RCC 7860 (cell line): Measurements from ENCODE around the gene RPS10.
"Not testable (repeated sequence)": the region's sequence is repeated elsewhere in the genome, so short reads cannot be mapped to it uniquely, and the experiment has no call there.

Experiments used
- DNase-seq: peaks from one replicate; pipeline ENCODE4 v3.0.0-alpha.2; 2015; ENCODE audit warnings: low spot score
- FAIRE-seq: peaks from 2 replicates; lab custom pipeline; 2012; peaks lifted over from hg19 to GRCh38; lab: Jason Lieb, UNC

The RPS10 gene

GRCh38 chr6:34393191-34393965, 32.5 kb downstream of the RPS10 start:
- FAIRE-seq (no peak), DNase-seq (no peak)

DNA sequence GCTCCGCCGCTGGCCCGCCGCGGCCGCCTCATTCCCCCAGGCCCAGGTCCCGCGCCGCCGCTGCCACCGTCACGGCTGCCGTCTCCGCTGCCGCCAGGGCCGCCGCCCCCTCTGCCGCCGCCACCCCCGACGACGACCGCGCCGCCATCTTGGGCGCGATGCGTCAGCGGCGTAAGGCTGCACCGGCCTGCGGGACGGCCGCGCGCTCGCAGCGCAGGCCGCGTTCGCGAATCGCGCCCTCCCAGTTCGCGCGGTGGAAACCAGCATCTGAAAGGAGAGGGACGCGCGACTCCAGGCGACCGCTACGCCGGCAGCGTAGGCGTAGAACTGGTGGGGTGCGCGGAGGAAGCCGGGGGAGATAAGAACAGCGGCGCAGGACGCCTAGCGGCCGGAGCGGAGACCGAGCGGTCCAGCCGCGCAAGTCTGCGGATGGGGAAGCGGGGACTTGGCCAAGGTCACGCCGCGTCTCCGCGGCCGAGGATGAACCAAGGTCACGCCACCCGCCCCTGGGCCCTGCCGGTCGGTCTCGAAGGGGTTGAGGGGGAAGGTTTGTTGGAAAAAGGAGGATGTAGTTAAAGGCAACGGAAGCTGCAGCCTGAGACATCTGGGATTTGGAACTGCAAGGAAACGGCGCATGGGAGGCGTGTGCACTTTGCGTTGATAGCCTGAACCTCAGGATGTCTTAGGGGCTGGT, 33.2 kb downstream of the RPS10 start, which contains the start of gene NUDT3:
Gene NUDT3 (minus strand): TSS at position 173 of the 694 bp plus-strand sequence. CDS start 307 bp downstream, outside the sequence.
- DNase-seq = peak; percentile 76

DNA sequence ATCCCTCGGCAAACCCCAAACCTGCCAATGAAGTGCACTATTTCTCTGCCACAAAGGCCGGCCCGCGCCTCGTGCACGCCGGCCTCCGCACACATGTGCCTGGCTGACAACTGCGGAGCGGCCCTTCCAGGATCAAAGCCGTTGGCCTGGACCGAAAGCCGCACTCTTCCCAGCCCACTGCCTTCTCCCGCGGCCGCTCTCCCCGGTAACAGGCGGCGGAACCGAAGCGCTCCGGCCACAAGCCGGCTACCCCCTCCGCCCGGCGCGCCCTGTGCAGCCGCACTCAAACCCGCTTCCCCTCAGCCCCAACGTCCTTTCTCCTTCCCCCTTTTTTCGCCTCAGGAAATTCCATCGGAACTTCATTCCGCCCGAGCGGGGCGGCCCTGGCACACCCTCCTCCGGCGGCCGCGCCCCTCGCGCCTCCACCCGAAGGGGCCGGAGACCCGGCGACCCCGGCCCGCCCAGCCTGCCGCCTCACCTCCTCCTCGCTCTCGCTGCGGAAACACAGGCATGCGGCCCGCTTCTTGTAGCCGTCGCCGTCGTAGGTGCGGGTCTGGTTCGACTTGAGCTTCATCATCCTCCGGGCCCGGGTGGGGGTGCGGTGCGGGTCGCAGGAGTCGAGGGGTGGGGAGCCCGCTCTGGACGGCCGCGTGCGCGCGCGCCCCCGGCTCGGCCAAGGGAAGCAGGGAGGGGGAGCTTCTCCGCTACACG, 33.9 kb downstream of the RPS10 start:
- no peak for FAIRE-seq
- peak; percentile 10 for DNase-seq

More for the DNA sequence above, 33.2 kb downstream of the RPS10 start, which contains the start of gene NUDT3:
- no peak for FAIRE-seq

DNA sequence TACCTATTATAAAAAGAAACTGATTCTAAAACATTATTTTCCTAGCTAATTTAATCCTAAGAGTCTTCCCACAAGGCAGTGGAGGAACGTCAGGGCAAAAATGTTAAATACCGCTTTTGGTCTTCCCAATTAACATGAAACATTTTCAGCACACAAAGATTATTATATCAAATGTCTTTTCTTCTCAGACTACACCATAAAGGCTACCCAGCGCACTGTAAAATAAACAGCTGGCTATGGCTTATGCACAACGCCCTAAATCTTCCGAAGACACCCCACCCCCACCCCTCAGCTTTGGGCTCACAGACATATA, 34.4 kb downstream of the RPS10 start:
- FAIRE-seq (no peak), DNase-seq (no peak)

GRCh38 chr6:34390531-34391472, 35.1 kb downstream of the RPS10 start:
- peak; percentile 21 for DNase-seq
- FAIRE-seq = no peak

DNA sequence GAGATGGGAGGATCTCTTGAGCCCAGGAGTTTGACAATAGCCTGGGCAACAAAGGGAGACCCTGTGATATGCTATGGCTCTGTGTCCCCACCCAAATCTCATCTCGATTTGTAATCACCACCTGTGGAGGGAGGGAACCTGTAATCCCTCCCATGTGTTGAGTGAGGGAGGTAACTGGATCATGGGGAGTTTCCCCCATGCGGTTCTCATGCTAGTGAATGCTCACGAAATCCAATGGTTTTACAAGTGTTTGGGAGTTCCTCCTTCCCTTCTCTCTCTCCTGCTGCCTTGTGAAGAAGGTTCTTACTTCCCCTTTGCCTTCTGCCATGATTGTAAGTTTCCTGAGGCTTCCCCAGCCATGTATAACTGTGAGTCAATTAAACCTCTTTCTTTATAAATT, 36.8 kb downstream of the RPS10 start:
- no peak for DNase-seq

DNA sequence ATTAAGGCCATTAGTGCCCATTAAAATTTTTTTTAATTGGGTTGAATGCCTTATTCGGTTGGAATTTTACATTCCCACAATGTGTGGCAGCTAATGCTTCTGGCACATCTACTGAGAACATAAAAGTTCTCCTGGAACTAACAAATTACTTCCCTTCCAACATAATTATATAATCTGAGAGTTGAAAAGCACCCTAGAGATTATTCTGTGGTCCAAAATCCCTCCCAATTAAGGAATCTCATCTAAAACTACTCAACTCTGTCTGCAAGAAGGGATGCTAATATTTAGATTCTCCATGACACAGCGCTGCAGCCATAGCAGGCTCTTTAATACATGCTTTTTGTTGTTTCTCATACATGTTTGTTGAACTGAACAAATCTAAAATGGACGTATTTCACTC, 37.4 kb downstream of the RPS10 start:
- no peak for DNase-seq
- no peak for FAIRE-seq

More for the DNA sequence above, 36.8 kb downstream of the RPS10 start:
- FAIRE-seq = no peak

DNA sequence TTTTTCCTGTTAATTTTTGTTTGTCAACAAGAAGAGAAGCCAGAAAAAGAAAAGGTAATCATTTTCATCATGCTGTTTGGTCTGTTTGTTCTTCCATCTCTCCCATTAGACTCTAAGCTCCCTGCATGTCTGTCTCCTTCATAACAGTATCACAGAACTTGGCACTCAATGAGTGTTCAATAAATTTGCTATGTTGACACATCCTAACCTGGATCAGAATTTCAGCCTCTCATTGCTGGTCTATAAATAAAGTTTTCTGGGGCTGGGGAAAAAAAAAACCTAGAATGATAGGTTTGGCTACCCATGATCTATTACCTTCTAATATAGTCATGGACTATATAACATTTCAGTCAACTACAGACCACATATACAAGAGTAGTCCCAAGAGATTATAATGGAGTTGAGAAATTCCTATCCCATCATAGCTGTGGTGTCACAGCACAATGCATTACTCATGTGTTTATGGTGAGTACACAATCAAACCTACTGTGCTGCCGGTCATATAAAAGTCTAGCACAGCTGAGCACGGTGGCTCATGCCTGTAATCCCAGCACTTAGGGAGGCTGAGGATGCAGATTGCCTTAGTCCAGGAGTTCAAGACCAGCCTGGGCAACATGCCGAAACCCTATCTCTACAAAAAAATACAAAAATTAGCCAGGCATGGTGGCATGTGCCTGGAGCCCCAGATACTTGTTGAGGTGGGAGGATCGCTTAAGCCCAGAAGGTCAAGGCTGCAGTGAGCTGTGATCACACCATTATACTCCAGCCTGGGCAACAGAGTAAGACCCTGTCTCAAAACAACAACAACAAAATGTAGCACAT, 39.3 kb downstream of the RPS10 start:
- peak; percentile 46 for DNase-seq
- FAIRE-seq = no peak

GRCh38 chr6:34385793-34386195, 40.1 kb downstream of the RPS10 start:
- DNase-seq (no peak), FAIRE-seq (no peak)

GRCh38 chr6:34384321-34385153, 41.3 kb downstream of the RPS10 start:
- DNase-seq = no peak
- FAIRE-seq = no peak

DNA sequence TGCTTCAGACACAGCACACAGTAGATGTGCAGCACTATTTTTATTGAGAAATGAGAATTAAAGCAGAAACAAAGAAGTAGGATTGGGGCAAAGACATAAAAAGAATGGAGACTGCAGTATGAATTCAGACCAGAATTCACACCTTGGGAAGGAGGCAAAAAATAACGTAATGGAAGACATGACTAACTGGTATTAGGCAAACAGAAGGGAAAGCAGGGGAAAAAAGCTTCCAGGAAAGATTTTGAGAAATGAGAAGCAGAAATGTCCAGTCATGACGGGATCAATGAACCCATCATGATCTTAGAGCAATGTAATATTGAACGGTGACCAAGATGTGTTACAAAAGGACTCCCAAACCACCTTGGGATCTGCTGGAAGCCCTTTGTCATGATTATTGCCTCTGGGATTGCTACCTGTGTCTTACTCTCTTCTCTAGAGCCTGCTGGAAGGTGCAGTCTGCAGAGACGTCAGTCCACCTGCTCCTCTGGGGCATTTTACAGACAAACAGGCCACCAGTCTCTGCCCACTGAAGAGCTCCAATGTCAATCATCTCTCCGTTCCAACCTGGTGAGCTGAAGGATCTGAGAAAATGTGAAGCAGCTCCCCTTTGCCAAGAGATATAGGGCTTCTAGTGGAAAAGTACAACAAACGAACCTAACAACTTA, 42.1 kb downstream of the RPS10 start:
- DNase-seq = no peak

DNA sequence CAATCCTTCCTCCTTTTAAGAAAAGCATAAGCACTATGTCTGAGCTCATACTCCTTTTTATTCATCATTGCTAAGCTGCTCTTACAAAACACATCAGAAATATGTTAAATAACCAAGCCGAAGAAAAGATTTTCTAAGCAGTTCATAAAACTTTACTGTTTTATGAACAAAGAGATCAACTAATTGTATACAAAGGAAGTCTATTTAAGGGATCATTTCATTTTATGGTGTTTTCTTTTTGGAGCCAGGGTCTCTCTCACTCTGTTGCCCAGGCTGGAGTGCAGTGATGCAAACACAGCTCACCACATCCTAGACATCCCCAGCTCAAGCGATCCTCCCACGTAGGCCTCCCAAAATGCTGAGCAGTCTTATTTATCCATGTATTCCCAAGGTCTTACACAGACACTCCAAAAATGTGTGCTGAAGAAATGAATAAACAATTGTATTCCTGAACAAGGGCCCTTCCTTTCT, 42.7 kb downstream of the RPS10 start:
- no peak for FAIRE-seq
- DNase-seq = no peak

More for the DNA sequence above, 42.1 kb downstream of the RPS10 start:
- FAIRE-seq = no peak

DNA sequence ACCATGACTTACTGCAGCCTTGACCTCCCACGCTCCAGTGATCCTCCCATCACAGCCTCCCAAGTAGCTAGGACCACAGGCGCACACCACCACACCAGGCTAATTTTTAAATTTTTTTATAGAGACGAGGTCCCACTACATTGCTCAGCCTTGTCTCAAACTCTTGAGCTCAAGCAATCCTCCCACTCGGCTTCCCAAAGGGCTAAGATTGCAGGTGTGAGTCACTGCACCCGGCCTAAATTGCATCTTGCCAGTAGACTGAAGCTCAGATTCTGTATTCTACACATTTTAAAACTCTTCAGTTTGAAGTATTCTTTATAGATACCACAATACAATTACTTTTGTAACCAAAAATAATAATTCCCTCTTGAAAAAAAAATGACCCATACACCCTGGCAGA, 44.8 kb downstream of the RPS10 start:
- FAIRE-seq (no peak), DNase-seq (no peak)

GRCh38 chr6:34378470-34378869, 47.4 kb downstream of the RPS10 start:
- no peak for DNase-seq
- FAIRE-seq = no peak

- no peak for DNase-seq
- no peak for FAIRE-seq
These were observed 47.9 kb downstream of the RPS10 start for GRCh38 chr6:34377984-34378383.

DNA sequence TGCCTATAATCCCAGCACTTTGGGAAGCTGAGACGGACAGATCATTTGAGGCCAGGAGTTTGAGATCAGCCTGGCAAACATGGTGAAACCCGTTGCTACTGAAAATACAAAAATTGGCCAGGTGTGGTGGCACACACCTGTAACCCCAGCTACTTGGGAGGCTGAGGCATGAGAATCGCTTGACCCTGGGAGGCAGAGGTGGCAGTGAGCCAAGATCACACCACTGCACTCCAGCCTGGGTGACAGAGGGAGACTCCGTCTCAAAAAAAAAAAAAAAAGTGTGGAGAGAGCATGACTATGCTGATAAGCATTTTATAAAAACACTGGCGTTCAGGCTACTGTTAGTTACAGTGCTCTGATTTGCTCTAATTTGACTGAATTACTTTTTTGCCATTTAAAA, 48.3 kb downstream of the RPS10 start:
- DNase-seq, FAIRE-seq: not testable (repeated sequence)

- FAIRE-seq = no peak
- no peak for DNase-seq
These were observed 50.0 kb downstream of the RPS10 start for GRCh38 chr6:34375833-34376232.

- DNase-seq = no peak
- FAIRE-seq = no peak
These were observed 51.4 kb downstream of the RPS10 start for GRCh38 chr6:34374508-34374907.
